SKM-1 (cell line): ENCODE measurements around the gene NAA15.
"Not testable (repeated sequence)": the region's sequence is repeated elsewhere in the genome, so short reads cannot be mapped to it uniquely, and the experiment has no call there.

Experiments
- DNase-seq: peaks from one replicate; lab custom pipeline; 2025; ENCODE audit not compliant: unreplicated experiment; lab: John Stamatoyannopoulos, UW

The NAA15 gene

GRCh38 chr4:139333046-139333445 lies 31.7 kb downstream of the NAA15 start:
- DNase-seq = no peak

- no peak for DNase-seq
These were observed 36.3 kb downstream of the NAA15 start for GRCh38 chr4:139337612-139338011.

- DNase-seq = no peak
These were observed 60.0 kb downstream of the NAA15 start for GRCh38 chr4:139361301-139361700.

GRCh38 chr4:139367421-139368090 lies 66.3 kb downstream of the NAA15 start:
- DNase-seq = no peak

GRCh38 chr4:139368998-139369397 lies 67.7 kb downstream of the NAA15 start:
- DNase-seq = no peak

GRCh38 chr4:139374251-139374650 lies 72.9 kb downstream of the NAA15 start:
- no peak for DNase-seq

GRCh38 chr4:139386421-139386820 lies 85.1 kb downstream of the NAA15 start:
- DNase-seq = no peak

GRCh38 chr4:139389102-139389501 lies 87.8 kb downstream of the NAA15 start:
- DNase-seq = no peak

- no peak for DNase-seq
These were observed 88.7 kb downstream of the NAA15 start for GRCh38 chr4:139389991-139390390.

- no peak for DNase-seq
These were observed 90.4 kb downstream of the NAA15 start for GRCh38 chr4:139391731-139392130.

- DNase-seq = no peak
These were observed 91.5 kb downstream of the NAA15 start for GRCh38 chr4:139392797-139393196.

- DNase-seq = no peak
These were observed 100.1 kb downstream of the NAA15 start for GRCh38 chr4:139401368-139401767.

GRCh38 chr4:139402436-139402835 lies 101.1 kb downstream of the NAA15 start:
- DNase-seq = no peak

GRCh38 chr4:139403462-139403861 lies 102.2 kb downstream of the NAA15 start:
- DNase-seq = no peak

- no peak for DNase-seq
These were observed 109.0 kb downstream of the NAA15 start for GRCh38 chr4:139410312-139410711.

GRCh38 chr4:139414671-139415210 lies 113.4 kb downstream of the NAA15 start:
- DNase-seq = not testable (repeated sequence)

GRCh38 chr4:139416073-139416673 lies 114.9 kb downstream of the NAA15 start:
- peak; percentile 54 for DNase-seq

- peak; percentile 87 for DNase-seq
These were observed 118.1 kb downstream of the NAA15 start for GRCh38 chr4:139419388-139419914.

GRCh38 chr4:139420652-139421051 lies 119.3 kb downstream of the NAA15 start:
- DNase-seq = no peak

- DNase-seq = no peak
These were observed 134.8 kb downstream of the NAA15 start for GRCh38 chr4:139436122-139436521.

- DNase-seq = no peak
These were observed 136.8 kb downstream of the NAA15 start for GRCh38 chr4:139438141-139438540.

GRCh38 chr4:139441029-139441428 lies 139.7 kb downstream of the NAA15 start:
- DNase-seq = no peak
